ENCODE measurements around the gene SCUBE3.

SCUBE3 gene

GRCh38 chr6:35267446-35267845 lies 53.7 kb downstream of the SCUBE3 start:
- no peak for DNase-seq (ENCODE audit: low spot score)

GRCh38 chr6:35267897-35268296 lies 54.1 kb downstream of the SCUBE3 start:
- H2BK120ac ChIP-seq (ENCODE audit: low read depth, low read length): no peak overlapping the region
- H3K27ac ChIP-seq (replicated peaks; ENCODE audit: low read length): no peak overlapping the region
- DNase-seq (ENCODE audit: low spot score): no peak
- H4K91ac ChIP-seq (ENCODE audit: low read depth, low read length, poor library complexity): no peak overlapping the region
- no peak overlapping the region for H2BK5ac ChIP-seq (ENCODE audit: low read length)
- no peaks in the 10 kb centered on the region for H3K9me3 ChIP-seq (replicated peaks in 1 of 2; ENCODE audit: control insufficient read depth in 2 of 2, insufficient read depth in 1 of 2, low read depth in 1 of 2, low read length in 2 of 2)
- H3K23ac ChIP-seq (ENCODE audit: low read depth, low read length, poor library complexity): no peak overlapping the region
- H3K79me1 ChIP-seq (ENCODE audit: low read depth, low read length): peaks cover 3% of the 10 kb centered on the region
- no peak overlapping the region for H3K4me2 ChIP-seq (ENCODE audit: insufficient read depth, low read length, poor library complexity, severe bottlenecking)
- H2AFZ ChIP-seq (ENCODE audit: low read length): no peak overlapping the region
- no peak overlapping the region for H3K4me3 ChIP-seq (ENCODE audit: low read length in 2 of 2)
- no CpG with 5 or more reads among the region's 2 CpGs for WGBS, 2 donors (ENCODE audit: extremely low coverage in 2 of 2, insufficient read length in 2 of 2, insufficient replicate concordance in 1 of 2)
- no peak overlapping the region for H3K18ac ChIP-seq (ENCODE audit: low read length)
- no peak overlapping the region for H3K4ac ChIP-seq (ENCODE audit: low read length)
- no peaks in the 10 kb centered on the region for H3K27me3 ChIP-seq (ENCODE audit: control insufficient read depth in 3 of 3, insufficient read depth in 3 of 3, low read depth in 1 of 3, low read length in 3 of 3)
- H3K36me3 ChIP-seq (replicated peaks in 1 of 2; ENCODE audit: control insufficient read depth in 2 of 2, insufficient read depth in 2 of 2, low read length in 2 of 2): peaks cover 2 to 18% of the 10 kb centered on the region in 2 donors
- H3K14ac ChIP-seq (ENCODE audit: low read length): no peak overlapping the region
- H3K9ac ChIP-seq (ENCODE audit: low read depth, low read length, poor library complexity): no peak overlapping the region
- no peak overlapping the region for H2BK12ac ChIP-seq (ENCODE audit: low read length)
- no peak overlapping the region for H2AK5ac ChIP-seq (ENCODE audit: low read depth, low read length)
- no peak overlapping the region for H2BK15ac ChIP-seq (ENCODE audit: low read length)
- peaks cover 0 to 2% of the 10 kb centered on the region in 2 donors for H3K4me1 ChIP-seq (ENCODE audit: control insufficient read depth in 2 of 2, insufficient read depth in 1 of 2, low read depth in 1 of 2, low read length in 2 of 2)
- H4K8ac ChIP-seq (ENCODE audit: low read depth, low read length): no peak overlapping the region

More at GRCh38 chr6:35267446-35267845, 53.7 kb downstream of the SCUBE3 start:
- H3K4me1 ChIP-seq (ENCODE audit: control insufficient read depth in 2 of 2, insufficient read depth in 1 of 2, low read depth in 1 of 2, low read length in 2 of 2): peaks cover 0 to 2% of the 10 kb centered on the region in 2 donors
- no peak overlapping the region for H3K9ac ChIP-seq (ENCODE audit: low read depth, low read length, poor library complexity)
- H4K8ac ChIP-seq (ENCODE audit: low read depth, low read length): no peak overlapping the region
- H3K4me2 ChIP-seq (ENCODE audit: insufficient read depth, low read length, poor library complexity, severe bottlenecking): no peak overlapping the region
- no peak overlapping the region for H2BK12ac ChIP-seq (ENCODE audit: low read length)
- WGBS, 2 donors (ENCODE audit: extremely low coverage in 2 of 2, insufficient read length in 2 of 2, insufficient replicate concordance in 1 of 2): no CpG with 5 or more reads among the region's 8 CpGs
- H3K4me3 ChIP-seq (ENCODE audit: low read length in 2 of 2): no peak overlapping the region
- peaks cover 2 to 16% of the 10 kb centered on the region in 2 donors for H3K36me3 ChIP-seq (replicated peaks in 1 of 2; ENCODE audit: control insufficient read depth in 2 of 2, insufficient read depth in 2 of 2, low read length in 2 of 2)
- no peak overlapping the region for H4K91ac ChIP-seq (ENCODE audit: low read depth, low read length, poor library complexity)
- no peak overlapping the region for H2BK5ac ChIP-seq (ENCODE audit: low read length)
- H2AK5ac ChIP-seq (ENCODE audit: low read depth, low read length): no peak overlapping the region
- H3K9me3 ChIP-seq (replicated peaks in 1 of 2; ENCODE audit: control insufficient read depth in 2 of 2, insufficient read depth in 1 of 2, low read depth in 1 of 2, low read length in 2 of 2): no peaks in the 10 kb centered on the region
- H2BK15ac ChIP-seq (ENCODE audit: low read length): no peak overlapping the region
- H3K14ac ChIP-seq (ENCODE audit: low read length): no peak overlapping the region
- H2AFZ ChIP-seq (ENCODE audit: low read length): no peak overlapping the region
- no peak overlapping the region for H3K23ac ChIP-seq (ENCODE audit: low read depth, low read length, poor library complexity)
- H3K79me1 ChIP-seq (ENCODE audit: low read depth, low read length): peaks cover 3% of the 10 kb centered on the region
- H3K18ac ChIP-seq (ENCODE audit: low read length): no peak overlapping the region
- no peak overlapping the region for H3K4ac ChIP-seq (ENCODE audit: low read length)
- H3K27ac ChIP-seq (replicated peaks; ENCODE audit: low read length): no peak overlapping the region
- no peak overlapping the region for H2BK120ac ChIP-seq (ENCODE audit: low read depth, low read length)
- no peaks in the 10 kb centered on the region for H3K27me3 ChIP-seq (ENCODE audit: control insufficient read depth in 3 of 3, insufficient read depth in 3 of 3, low read depth in 1 of 3, low read length in 3 of 3)

- H3K23ac ChIP-seq (ENCODE audit: low read depth, low read length, poor library complexity): no peak overlapping the region
- H2BK15ac ChIP-seq (ENCODE audit: low read length): no peak overlapping the region
- DNase-seq (ENCODE audit: low spot score): no peak
- no peak overlapping the region for H2BK5ac ChIP-seq (ENCODE audit: low read length)
- H3K4ac ChIP-seq (ENCODE audit: low read length): no peak overlapping the region
- H3K79me1 ChIP-seq (ENCODE audit: low read depth, low read length): peaks cover 2% of the 10 kb centered on the region
- H3K4me1 ChIP-seq (ENCODE audit: control insufficient read depth in 2 of 2, insufficient read depth in 1 of 2, low read depth in 1 of 2, low read length in 2 of 2): peaks cover 0 to 3% of the 10 kb centered on the region in 2 donors
- peaks cover 2 to 15% of the 10 kb centered on the region in 2 donors for H3K36me3 ChIP-seq (replicated peaks in 1 of 2; ENCODE audit: control insufficient read depth in 2 of 2, insufficient read depth in 2 of 2, low read length in 2 of 2)
- H3K18ac ChIP-seq (ENCODE audit: low read length): no peak overlapping the region
- H2AFZ ChIP-seq (ENCODE audit: low read length): no peak overlapping the region
- H3K4me3 ChIP-seq (ENCODE audit: low read length in 2 of 2): no peak overlapping the region
- H3K9ac ChIP-seq (ENCODE audit: low read depth, low read length, poor library complexity): no peak overlapping the region
- H2BK12ac ChIP-seq (ENCODE audit: low read length): no peak overlapping the region
- no peaks in the 10 kb centered on the region for H3K27me3 ChIP-seq (ENCODE audit: control insufficient read depth in 3 of 3, insufficient read depth in 3 of 3, low read depth in 1 of 3, low read length in 3 of 3)
- no peak overlapping the region for H3K27ac ChIP-seq (replicated peaks; ENCODE audit: low read length)
- no peaks in the 10 kb centered on the region for H3K9me3 ChIP-seq (replicated peaks in 1 of 2; ENCODE audit: control insufficient read depth in 2 of 2, insufficient read depth in 1 of 2, low read depth in 1 of 2, low read length in 2 of 2)
- no peak overlapping the region for H3K4me2 ChIP-seq (ENCODE audit: insufficient read depth, low read length, poor library complexity, severe bottlenecking)
- H4K91ac ChIP-seq (ENCODE audit: low read depth, low read length, poor library complexity): no peak overlapping the region
- H2BK120ac ChIP-seq (ENCODE audit: low read depth, low read length): no peak overlapping the region
- H4K8ac ChIP-seq (ENCODE audit: low read depth, low read length): no peak overlapping the region
- WGBS, 2 donors (ENCODE audit: extremely low coverage in 2 of 2, insufficient read length in 2 of 2, insufficient replicate concordance in 1 of 2): no CpG with 5 or more reads among the region's 2 CpGs
- H3K14ac ChIP-seq (ENCODE audit: low read length): no peak overlapping the region
- H2AK5ac ChIP-seq (ENCODE audit: low read depth, low read length): no peak overlapping the region
These were observed 58.2 kb downstream of the SCUBE3 start for GRCh38 chr6:35272005-35272404.

DNA sequence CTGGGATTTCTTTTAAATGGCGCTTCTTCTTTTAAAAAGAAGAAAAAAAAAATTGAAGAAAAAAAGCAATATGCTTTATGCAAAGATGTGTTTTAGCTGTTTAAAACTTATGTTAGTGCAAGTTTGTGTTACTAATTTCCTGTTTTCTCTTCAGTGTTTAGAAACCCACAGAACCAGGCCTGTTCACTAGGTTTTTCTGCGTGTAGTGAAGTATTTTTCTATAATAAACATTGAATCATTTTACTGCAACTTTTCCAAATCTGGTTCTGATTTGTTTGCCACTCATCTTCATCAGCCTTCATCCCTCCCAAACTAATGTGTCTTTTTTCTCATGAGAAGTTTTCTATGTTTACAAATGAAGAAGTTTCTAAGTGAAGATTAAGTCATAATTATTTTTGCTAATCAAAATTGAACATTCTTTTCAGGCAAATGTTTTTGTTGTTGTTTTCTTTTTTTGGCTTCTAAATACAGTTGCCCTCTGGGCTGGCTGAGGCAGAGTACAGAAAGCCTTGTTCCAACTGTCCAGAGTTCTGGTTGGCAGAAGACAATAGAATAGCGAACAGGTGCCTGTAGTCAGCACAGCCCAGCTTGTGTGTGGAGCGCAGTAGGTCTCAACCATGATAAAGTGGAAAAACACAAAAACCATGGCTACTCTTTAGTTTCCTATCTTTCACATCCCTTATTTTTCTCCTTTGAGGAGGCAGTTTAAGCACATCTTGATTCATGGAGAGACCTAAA lies 60.2 kb downstream of the SCUBE3 start:
- no peak overlapping the region for H3K23ac ChIP-seq (ENCODE audit: low read depth, low read length, poor library complexity)
- H3K9ac ChIP-seq (ENCODE audit: low read depth, low read length, poor library complexity): no peak overlapping the region
- no peak overlapping the region for H3K14ac ChIP-seq (ENCODE audit: low read length)
- H3K79me1 ChIP-seq (ENCODE audit: low read depth, low read length): no peaks in the 10 kb centered on the region
- H3K4me1 ChIP-seq (ENCODE audit: control insufficient read depth in 2 of 2, insufficient read depth in 1 of 2, low read depth in 1 of 2, low read length in 2 of 2): peaks cover 0 to 1% of the 10 kb centered on the region in 2 donors
- H4K91ac ChIP-seq (ENCODE audit: low read depth, low read length, poor library complexity): no peak overlapping the region
- H3K36me3 ChIP-seq (replicated peaks in 1 of 2; ENCODE audit: control insufficient read depth in 2 of 2, insufficient read depth in 2 of 2, low read length in 2 of 2): peaks cover 2 to 15% of the 10 kb centered on the region in 2 donors
- no peak overlapping the region for H3K4me2 ChIP-seq (ENCODE audit: insufficient read depth, low read length, poor library complexity, severe bottlenecking)
- H2BK15ac ChIP-seq (ENCODE audit: low read length): no peak overlapping the region
- H3K27ac ChIP-seq (replicated peaks; ENCODE audit: low read length): no peak overlapping the region
- no peak overlapping the region for H3K4me3 ChIP-seq (ENCODE audit: low read length in 2 of 2)
- H2AFZ ChIP-seq (ENCODE audit: low read length): no peak overlapping the region
- no peak overlapping the region for H3K4ac ChIP-seq (ENCODE audit: low read length)
- no peak for DNase-seq (ENCODE audit: low spot score)
- no peak overlapping the region for H3K18ac ChIP-seq (ENCODE audit: low read length)
- no CpG with 5 or more reads among the region's 4 CpGs for WGBS, 2 donors (ENCODE audit: extremely low coverage in 2 of 2, insufficient read length in 2 of 2, insufficient replicate concordance in 1 of 2)
- no peak overlapping the region for H4K8ac ChIP-seq (ENCODE audit: low read depth, low read length)
- H2BK120ac ChIP-seq (ENCODE audit: low read depth, low read length): no peak overlapping the region
- H2BK5ac ChIP-seq (ENCODE audit: low read length): no peak overlapping the region
- no peaks in the 10 kb centered on the region for H3K9me3 ChIP-seq (replicated peaks in 1 of 2; ENCODE audit: control insufficient read depth in 2 of 2, insufficient read depth in 1 of 2, low read depth in 1 of 2, low read length in 2 of 2)
- no peak overlapping the region for H2BK12ac ChIP-seq (ENCODE audit: low read length)
- H2AK5ac ChIP-seq (ENCODE audit: low read depth, low read length): no peak overlapping the region
- no peaks in the 10 kb centered on the region for H3K27me3 ChIP-seq (ENCODE audit: control insufficient read depth in 3 of 3, insufficient read depth in 3 of 3, low read depth in 1 of 3, low read length in 3 of 3)

Data from neuronal stem cell (in vitro differentiated cells).